ENCODE data around the gene ITGB7. TPM values are rescaled to one million over a fixed set of nuclear protein-coding genes. Genes with fewer than 3 reads are reported as not detected.

ITGB7 gene
- total and polyA plus RNA-seq, 9 of the 15 experiments (the other 6 are each of a cell fraction or from before 2014, with no cell fraction given), result 0.06 to 2.0 (median 0.67) TPM

DNA sequence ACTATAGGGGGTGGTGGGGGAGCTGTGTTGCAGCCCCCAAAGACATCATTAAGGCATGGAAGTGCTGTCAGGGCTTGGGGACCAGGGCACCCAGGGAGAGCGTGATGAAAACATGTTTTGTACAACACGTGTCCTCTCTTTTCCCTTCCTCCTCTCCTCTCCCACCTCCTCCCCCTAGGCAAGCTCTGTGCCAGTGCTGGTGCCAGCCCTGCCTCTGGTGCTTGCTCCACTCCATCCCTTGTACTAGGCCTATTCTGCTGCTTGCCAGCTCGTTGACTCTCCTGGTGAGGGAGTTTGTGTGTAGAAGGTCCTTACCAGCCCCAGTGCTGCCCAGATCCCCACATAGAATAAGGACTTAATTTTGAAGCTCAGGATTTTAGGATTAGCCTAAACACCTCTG is 28.1 kb upstream of the ITGB7 start (continued):
- TF ChIP-seq MLLT1 (IDR thresholded peaks at IDR 0.05) (no peak), ZNF764 (CRISPR knock-in tag; IDR thresholded peaks at IDR 0.05; ENCODE audit: low read depth) (no peak), TEAD1 (CRISPR knock-in tag; IDR thresholded peaks at IDR 0.05) (no peak), HIVEP1 (CRISPR knock-in tag; IDR thresholded peaks at IDR 0.05) (no peak), GTF2A2 (tag; IDR thresholded peaks at IDR 0.05) (no peak), BRF1 (IDR thresholded peaks at IDR 0.05; ENCODE audit: borderline replicate concordance, extremely low read depth, insufficient read length) (no peak), SMARCA4 (IDR thresholded peaks at IDR 0.05) (no peak), ZNF408 (CRISPR knock-in tag; IDR thresholded peaks at IDR 0.05; ENCODE audit: low read depth) (no peak), RERE (CRISPR knock-in tag; IDR thresholded peaks at IDR 0.05; ENCODE audit: borderline replicate concordance) (no peak), TAF7 (tag; IDR thresholded peaks at IDR 0.05) (no peak), HLTF (IDR thresholded peaks at IDR 0.05) (no peak)
